HL-60 (cell line): Measurements from ENCODE around the gene SYNPO.

Experiments used
- DNase-seq, 2 experiments: peaks; one replicate each; pipeline ENCODE4 v3.0.0-alpha.2; 2010 to 2020; ENCODE audit warnings: low read depth in 1 of 2, low spot score in 1 of 2
- H3K27ac ChIP-seq: fragments of 250-450 bp; sonication (Bioruptor Pico); replicated peaks from 2 replicates; pipeline ENCODE4 v1.5.1; 2020; ENCODE audit warnings: mild to moderate bottlenecking, moderate library complexity
- H3K27me3 ChIP-seq: fragments of 250-450 bp; sonication (Bioruptor Pico); 2 replicates; pipeline ENCODE4 v1.5.1; 2021; ENCODE audit warnings: mild to moderate bottlenecking, moderate library complexity; ENCODE audit not compliant: insufficient read depth, poor library complexity, severe bottlenecking
- H3K4me3 ChIP-seq: replicated peaks from 2 replicates; pipeline ENCODE4 v1.5.1; 2011; ENCODE audit warnings: mild to moderate bottlenecking, control low read depth, low read length; ENCODE audit not compliant: insufficient read depth
- GABPA ChIP-seq: IDR thresholded peaks from 2 replicates; pipeline ENCODE4 v1.6.1; 2012; ENCODE audit warnings: low read depth
- POLR2AphosphoS5 ChIP-seq: IDR thresholded peaks from 2 replicates; pipeline ENCODE4 v1.6.1; 2012; ENCODE audit warnings: low read depth
- SPI1 ChIP-seq: IDR thresholded peaks from 2 replicates; pipeline ENCODE4 v1.6.1; 2012; ENCODE audit warnings: low read depth, mild to moderate bottlenecking, borderline replicate concordance
- TF ChIP-seq, protein P1 (sequence below): IDR thresholded peaks from 2 replicates; pipeline ENCODE4 v1.6.1; 2012; ENCODE audit warnings: low read depth; ENCODE audit not compliant: insufficient replicate concordance
- TF ChIP-seq, protein P2 (sequence below): IDR thresholded peaks from one replicate; pipeline ENCODE4 v1.5.1; 2011; ENCODE audit warnings: low read length, control low read depth, inconsistent platforms; ENCODE audit not compliant: insufficient read depth

SYNPO gene

GRCh38 chr5:150623152-150623877 is 17.1 kb upstream of the SYNPO start:
- Histone ChIP-seq H3K27ac (no peak overlapping the region), H3K27me3 (peaks cover 15% of the 10 kb centered on the region), H3K4me3 (no peak overlapping the region)
- DNase-seq = no peak
- TF ChIP-seq, protein P1, sequence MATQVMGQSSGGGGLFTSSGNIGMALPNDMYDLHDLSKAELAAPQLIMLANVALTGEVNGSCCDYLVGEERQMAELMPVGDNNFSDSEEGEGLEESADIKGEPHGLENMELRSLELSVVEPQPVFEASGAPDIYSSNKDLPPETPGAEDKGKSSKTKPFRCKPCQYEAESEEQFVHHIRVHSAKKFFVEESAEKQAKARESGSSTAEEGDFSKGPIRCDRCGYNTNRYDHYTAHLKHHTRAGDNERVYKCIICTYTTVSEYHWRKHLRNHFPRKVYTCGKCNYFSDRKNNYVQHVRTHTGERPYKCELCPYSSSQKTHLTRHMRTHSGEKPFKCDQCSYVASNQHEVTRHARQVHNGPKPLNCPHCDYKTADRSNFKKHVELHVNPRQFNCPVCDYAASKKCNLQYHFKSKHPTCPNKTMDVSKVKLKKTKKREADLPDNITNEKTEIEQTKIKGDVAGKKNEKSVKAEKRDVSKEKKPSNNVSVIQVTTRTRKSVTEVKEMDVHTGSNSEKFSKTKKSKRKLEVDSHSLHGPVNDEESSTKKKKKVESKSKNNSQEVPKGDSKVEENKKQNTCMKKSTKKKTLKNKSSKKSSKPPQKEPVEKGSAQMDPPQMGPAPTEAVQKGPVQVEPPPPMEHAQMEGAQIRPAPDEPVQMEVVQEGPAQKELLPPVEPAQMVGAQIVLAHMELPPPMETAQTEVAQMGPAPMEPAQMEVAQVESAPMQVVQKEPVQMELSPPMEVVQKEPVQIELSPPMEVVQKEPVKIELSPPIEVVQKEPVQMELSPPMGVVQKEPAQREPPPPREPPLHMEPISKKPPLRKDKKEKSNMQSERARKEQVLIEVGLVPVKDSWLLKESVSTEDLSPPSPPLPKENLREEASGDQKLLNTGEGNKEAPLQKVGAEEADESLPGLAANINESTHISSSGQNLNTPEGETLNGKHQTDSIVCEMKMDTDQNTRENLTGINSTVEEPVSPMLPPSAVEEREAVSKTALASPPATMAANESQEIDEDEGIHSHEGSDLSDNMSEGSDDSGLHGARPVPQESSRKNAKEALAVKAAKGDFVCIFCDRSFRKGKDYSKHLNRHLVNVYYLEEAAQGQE = no peak
- TF ChIP-seq POLR2AphosphoS5 (no peak), SPI1 (no peak), GABPA (no peak)
- TF ChIP-seq, protein P2, sequence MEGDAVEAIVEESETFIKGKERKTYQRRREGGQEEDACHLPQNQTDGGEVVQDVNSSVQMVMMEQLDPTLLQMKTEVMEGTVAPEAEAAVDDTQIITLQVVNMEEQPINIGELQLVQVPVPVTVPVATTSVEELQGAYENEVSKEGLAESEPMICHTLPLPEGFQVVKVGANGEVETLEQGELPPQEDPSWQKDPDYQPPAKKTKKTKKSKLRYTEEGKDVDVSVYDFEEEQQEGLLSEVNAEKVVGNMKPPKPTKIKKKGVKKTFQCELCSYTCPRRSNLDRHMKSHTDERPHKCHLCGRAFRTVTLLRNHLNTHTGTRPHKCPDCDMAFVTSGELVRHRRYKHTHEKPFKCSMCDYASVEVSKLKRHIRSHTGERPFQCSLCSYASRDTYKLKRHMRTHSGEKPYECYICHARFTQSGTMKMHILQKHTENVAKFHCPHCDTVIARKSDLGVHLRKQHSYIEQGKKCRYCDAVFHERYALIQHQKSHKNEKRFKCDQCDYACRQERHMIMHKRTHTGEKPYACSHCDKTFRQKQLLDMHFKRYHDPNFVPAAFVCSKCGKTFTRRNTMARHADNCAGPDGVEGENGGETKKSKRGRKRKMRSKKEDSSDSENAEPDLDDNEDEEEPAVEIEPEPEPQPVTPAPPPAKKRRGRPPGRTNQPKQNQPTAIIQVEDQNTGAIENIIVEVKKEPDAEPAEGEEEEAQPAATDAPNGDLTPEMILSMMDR = no peak

GRCh38 chr5:150623878-150624216 is 16.6 kb upstream of the SYNPO start:
- TF ChIP-seq, protein P1 = no peak
- TF ChIP-seq GABPA = no peak
- no peak overlapping the region for H3K4me3 ChIP-seq
- no peak for DNase-seq

GRCh38 chr5:150624334-150625163 is 15.9 kb upstream of the SYNPO start:
- Histone ChIP-seq H3K4me3 (peak overlapping the region; percentile 32), H3K27ac (no peak overlapping the region), H3K27me3 (peaks cover 15% of the 10 kb centered on the region)
- TF ChIP-seq GABPA (no peak), POLR2AphosphoS5 (no peak), SPI1 (no peak)
- TF ChIP-seq, protein P2 = no peak
- TF ChIP-seq, protein P1 = no peak
- DNase-seq = no peak

More at GRCh38 chr5:150623878-150624216, 16.6 kb upstream of the SYNPO start:
- peaks cover 15% of the 10 kb centered on the region for H3K27me3 ChIP-seq
- no peak overlapping the region for H3K27ac ChIP-seq
